Suprapubic skin (tissue), 4 donors: Measurements from ENCODE around the gene LONP2.

Source experiments
- CTCF ChIP-seq, 2 donors: fragments of 200-600 bp in 1 of 2; fragments of 450-650 bp in 1 of 2; sonication (generic) in 1 of 2; IDR thresholded peaks; one replicate each; pipeline ENCODE4 v1.5.1; 2016 to 2019; ENCODE audit warnings: antibody characterized with exemption in 2 of 2, mild to moderate bottlenecking in 1 of 2, moderate library complexity in 1 of 2
- POLR2A ChIP-seq, 2 donors: fragments of 450-650 bp; IDR thresholded peaks; one replicate each; pipeline ENCODE4 v1.6.1; 2017; ENCODE audit warnings: antibody characterized with exemption in 2 of 2, mild to moderate bottlenecking in 2 of 2, moderate library complexity in 2 of 2
- POLR2AphosphoS5 ChIP-seq, 3 donors: sonication (generic); formaldehyde crosslinking; IDR thresholded peaks; one replicate each; pipeline ENCODE4 v1.6.1; 2017; ENCODE audit warnings: antibody characterized with exemption in 3 of 3

- TF ChIP-seq CTCF (IDR thresholded peaks at IDR 0.05) (no peak), POLR2AphosphoS5 (IDR thresholded peaks at IDR 0.05) (no peak), POLR2A (IDR thresholded peaks at IDR 0.05) (no peak)
Observed at GRCh38 chr16:48204825-48205151, 39.3 kb upstream of the LONP2 start.
